ENCODE data around the gene TTLL5. TPM values are rescaled to one million over a fixed set of nuclear protein-coding genes. Genes with fewer than 3 reads are reported as not detected.

The TTLL5 gene
- total RNA-seq, 4 donors from 2014 or later: 36.3 to 61.8 (median 36.7) TPM

- Histone ChIP-seq H3K9me3 (no peaks in the 10 kb centered on the region), H3K4me1 (peaks cover 0 to 39% (median 10%) of the 10 kb centered on the region in 4 donors), H3K4me3 (no peak overlapping the region), H3K27ac (no peak overlapping the region), H3K36me3 (no peaks in the 10 kb centered on the region), H3K27me3 (no peaks in the 10 kb centered on the region)
- TF ChIP-seq EP300 (IDR thresholded peaks at IDR 0.05) (no peak), CTCF (IDR thresholded peaks at IDR 0.05) (no peak), POLR2A (IDR thresholded peaks at IDR 0.05) (no peak)
- 67 to 68% methylated on average over 3 of the region's 3 CpGs for WGBS, 2 donors
- no peak for DNase-seq (ENCODE audit: low spot score in 2 of 2)
These were observed 1.9 kb downstream of the TTLL5 start for GRCh38 chr14:75662966-75663365.

GRCh38 chr14:75667099-75667765, 6.2 kb downstream of the TTLL5 start:
- H3K4me1 ChIP-seq: peaks cover 0 to 10% (median 2%) of the 10 kb centered on the region in 4 donors
- TF ChIP-seq POLR2A (IDR thresholded peaks at IDR 0.05) (no peak), EP300 (IDR thresholded peaks at IDR 0.05) (no peak), CTCF (IDR thresholded peaks at IDR 0.05) (no peak)
- no peaks in the 10 kb centered on the region for H3K27me3 ChIP-seq
- H3K36me3 ChIP-seq: peaks cover 0 to 36% (median 0%) of the 10 kb centered on the region in 3 donors
- H3K27ac ChIP-seq: no peak overlapping the region
- no peak for DNase-seq (ENCODE audit: low spot score in 2 of 2)
- H3K9me3 ChIP-seq: peaks cover 0 to under 1% (median 0%) of the 10 kb centered on the region in 4 donors
- no peak overlapping the region for H3K4me3 ChIP-seq
- 75 to 79% methylated on average over 2 of the region's 2 CpGs for WGBS, 2 donors

- TF ChIP-seq EP300 (IDR thresholded peaks at IDR 0.05) (no peak), POLR2A (IDR thresholded peaks at IDR 0.05) (peak in 1 of 2 donors; percentile 1)
- H3K4me1 ChIP-seq: no peaks in the 10 kb centered on the region
- H3K4me3 ChIP-seq: no peak overlapping the region
- WGBS, 2 donors: 91 to 92% methylated on average over 1 of the region's 1 CpG
- H3K36me3 ChIP-seq: peaks cover 0 to 46% (median 0%) of the 10 kb centered on the region in 3 donors
- H3K9me3 ChIP-seq: peaks cover 0 to 7% (median 0%) of the 10 kb centered on the region in 4 donors
- no peak overlapping the region for H3K27ac ChIP-seq
- no peak for DNase-seq (ENCODE audit: low spot score in 2 of 2)
- H3K27me3 ChIP-seq: no peaks in the 10 kb centered on the region
These were observed 11.7 kb downstream of the TTLL5 start for GRCh38 chr14:75672605-75673192.

- WGBS, 2 donors: 95% methylated on average over 4 of the region's 4 CpGs
- no peak overlapping the region for H3K27ac ChIP-seq
- H3K27me3 ChIP-seq: no peaks in the 10 kb centered on the region
- H3K4me3 ChIP-seq: no peak overlapping the region
- H3K4me1 ChIP-seq: no peaks in the 10 kb centered on the region
- H3K9me3 ChIP-seq: peaks cover 0 to 7% (median 0%) of the 10 kb centered on the region in 4 donors
- no peak for DNase-seq (ENCODE audit: low spot score in 2 of 2)
- peaks cover 0 to 46% (median 0%) of the 10 kb centered on the region in 3 donors for H3K36me3 ChIP-seq
- no peak for TF ChIP-seq POLR2A (IDR thresholded peaks at IDR 0.05)
- TF ChIP-seq EP300 (IDR thresholded peaks at IDR 0.05): no peak
- TF ChIP-seq CTCF (IDR thresholded peaks at IDR 0.05): no peak
These were observed 12.4 kb downstream of the TTLL5 start for GRCh38 chr14:75673345-75674035.

GRCh38 chr14:75675265-75675960, 14.4 kb downstream of the TTLL5 start:
- peaks cover 0 to 28% (median 0%) of the 10 kb centered on the region in 3 donors for H3K36me3 ChIP-seq
- no peaks in the 10 kb centered on the region for H3K4me1 ChIP-seq
- H3K27ac ChIP-seq: no peak overlapping the region
- H3K27me3 ChIP-seq: no peaks in the 10 kb centered on the region
- no peak for TF ChIP-seq POLR2A (IDR thresholded peaks at IDR 0.05)
- no peak for TF ChIP-seq CTCF (IDR thresholded peaks at IDR 0.05)
- no peak for TF ChIP-seq EP300 (IDR thresholded peaks at IDR 0.05)
- peaks cover 0 to 7% (median 0%) of the 10 kb centered on the region in 4 donors for H3K9me3 ChIP-seq
- 81 to 83% methylated on average over 2 of the region's 2 CpGs for WGBS, 2 donors
- no peak for DNase-seq (ENCODE audit: low spot score in 2 of 2)
- H3K4me3 ChIP-seq: no peak overlapping the region

All from tibial nerve (tissue), 4 donors.